Non-pigmented ciliary epithelial cell (primary cell): ENCODE data around the gene CYCS.
A peak's percentile ranks its signal among the peaks of the same experiment; 100 is the strongest.
"Not testable (repeated sequence)": the region's sequence is repeated elsewhere in the genome, so short reads cannot be mapped to it uniquely, and the experiment has no call there.

Experiments
- DNase-seq: peaks from one replicate; pipeline ENCODE4 v3.0.0-alpha.2; 2010; ENCODE audit warnings: low read depth

The CYCS gene

DNA sequence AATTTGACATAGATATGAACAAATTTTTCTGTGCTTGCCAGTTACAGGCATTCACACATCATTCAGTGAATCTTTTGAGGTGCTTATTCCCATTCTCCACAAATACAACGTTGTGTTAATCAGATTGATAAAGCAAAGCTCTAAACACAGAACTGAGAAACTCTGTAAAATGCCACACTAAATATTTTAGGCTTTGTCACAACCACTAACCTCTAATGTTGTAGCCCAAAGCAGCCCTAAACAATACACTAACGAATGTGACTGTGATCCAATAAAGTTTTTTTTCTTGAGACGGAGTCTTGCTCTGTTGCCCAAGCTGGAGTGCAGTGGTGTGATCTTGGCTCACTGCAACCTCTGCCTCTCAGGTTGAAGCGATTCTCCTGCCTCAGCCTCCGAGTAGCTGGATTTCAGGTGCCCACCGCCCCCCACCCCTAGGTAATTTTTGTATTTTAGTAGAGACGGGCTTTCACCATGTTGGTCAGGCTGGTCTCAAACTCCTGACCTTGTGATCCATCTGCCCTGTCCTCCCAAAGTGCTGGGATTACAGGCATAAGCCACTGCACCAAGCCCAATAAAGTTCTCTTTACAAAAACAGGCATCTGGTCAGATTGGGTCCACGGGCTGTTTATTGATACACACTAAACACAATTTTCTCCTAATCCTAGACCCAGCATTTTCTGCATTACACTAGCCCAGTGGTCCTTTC lies 6.9 kb downstream of the CYCS start:
- DNase-seq: no peak

- DNase-seq: no peak
Observed at GRCh38 chr7:25117226-25118047, 7.6 kb downstream of the CYCS start.

DNA sequence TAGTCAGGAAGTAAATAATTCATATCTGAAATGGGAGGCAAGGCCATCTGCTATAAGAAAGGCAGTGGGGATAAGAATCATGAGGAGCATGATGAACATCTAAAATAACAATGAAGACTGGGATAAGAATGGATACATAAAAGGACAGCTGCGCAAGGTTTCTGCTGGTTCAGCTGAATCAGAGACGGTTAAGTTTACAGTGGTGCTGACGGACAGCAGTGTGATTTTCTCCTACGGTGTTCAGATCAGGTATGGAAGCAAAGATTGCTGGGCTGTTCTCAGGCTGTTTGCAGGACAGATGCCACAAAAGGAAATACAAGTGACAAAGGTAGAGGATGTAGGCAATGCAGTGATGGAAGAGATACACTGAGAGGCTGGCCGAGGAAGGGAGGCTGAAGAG lies 8.4 kb downstream of the CYCS start:
- DNase-seq: no peak

DNA sequence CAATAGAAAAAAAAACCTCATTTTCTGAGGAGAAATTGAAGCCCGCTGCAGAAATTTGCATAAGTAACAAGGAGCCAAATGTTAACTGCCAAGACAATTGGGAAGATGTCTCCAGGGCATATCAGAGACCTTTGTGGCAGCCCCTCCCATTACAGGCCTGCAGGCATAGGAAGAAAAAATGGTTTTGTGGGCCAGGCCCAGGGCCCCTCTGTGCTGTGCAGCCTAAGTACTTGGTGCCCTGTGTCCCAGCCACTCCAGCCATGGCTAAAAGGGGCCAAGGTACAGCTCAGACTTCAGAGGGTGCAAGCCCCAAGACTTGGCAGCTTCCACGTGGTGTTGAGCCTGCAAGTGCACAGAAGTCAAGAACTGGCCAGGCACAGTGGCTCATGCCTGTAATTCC lies 14.5 kb downstream of the CYCS start:
- not testable (repeated sequence) for DNase-seq

DNA sequence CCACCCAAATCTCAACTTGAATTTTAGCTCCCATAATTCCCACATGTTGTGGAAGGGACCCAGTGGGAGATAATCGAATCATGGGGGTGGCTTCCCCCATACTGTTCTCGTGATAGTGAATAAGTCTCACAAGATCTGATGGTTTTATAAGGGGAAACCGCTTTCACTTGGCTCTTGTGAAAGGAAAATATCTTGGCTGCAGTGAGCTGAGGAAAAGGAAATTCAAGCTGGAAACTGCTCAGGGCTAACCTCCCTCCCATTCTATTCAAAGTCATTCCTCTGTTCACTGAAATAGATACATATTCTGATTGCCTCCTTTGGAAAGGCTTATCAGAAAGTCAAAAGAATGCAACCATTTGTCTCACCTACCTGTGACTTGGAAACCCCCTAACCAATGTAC lies 15.8 kb downstream of the CYCS start:
- DNase-seq: no peak

GRCh38 chr7:25105911-25106310 lies 19.1 kb downstream of the CYCS start:
- DNase-seq: no peak

DNA sequence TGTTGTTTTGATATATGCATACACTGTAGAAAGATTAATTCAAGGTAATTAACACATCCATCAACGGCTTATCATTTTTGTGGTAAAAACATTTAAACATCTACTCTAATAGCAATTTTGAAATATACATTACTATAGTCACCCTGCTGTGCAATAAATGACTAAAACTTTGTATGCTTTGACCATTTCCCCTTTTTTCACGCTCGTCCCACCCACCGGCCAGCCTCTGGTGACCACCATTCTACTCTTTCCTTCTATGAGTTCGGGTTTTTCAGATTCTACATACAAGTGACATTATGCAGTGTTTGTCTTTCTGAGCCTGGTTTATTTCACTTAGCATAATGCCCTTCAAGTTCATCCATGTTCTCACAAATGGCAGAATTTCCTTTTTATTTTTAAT lies 21.3 kb downstream of the CYCS start:
- no peak for DNase-seq

DNA sequence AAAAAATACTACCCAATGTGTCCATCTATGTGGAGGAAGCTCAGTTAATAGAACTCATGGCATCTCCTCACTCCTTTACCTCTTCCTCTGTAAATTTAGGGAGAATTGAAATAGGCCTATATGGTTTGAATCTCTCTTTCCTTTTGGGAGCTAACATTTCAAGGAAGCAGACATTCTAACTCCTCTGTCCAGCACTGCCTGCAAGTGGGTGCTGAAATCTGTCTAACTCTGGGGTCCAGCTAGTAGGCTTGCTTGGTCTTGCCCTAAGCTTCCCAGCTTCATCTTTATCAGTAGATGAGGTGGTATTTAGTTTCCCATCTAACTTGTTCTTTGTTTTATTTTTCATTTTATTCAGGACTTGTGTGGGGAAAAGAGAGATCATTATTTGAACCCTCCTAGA lies 23.2 kb downstream of the CYCS start:
- no peak for DNase-seq

DNA sequence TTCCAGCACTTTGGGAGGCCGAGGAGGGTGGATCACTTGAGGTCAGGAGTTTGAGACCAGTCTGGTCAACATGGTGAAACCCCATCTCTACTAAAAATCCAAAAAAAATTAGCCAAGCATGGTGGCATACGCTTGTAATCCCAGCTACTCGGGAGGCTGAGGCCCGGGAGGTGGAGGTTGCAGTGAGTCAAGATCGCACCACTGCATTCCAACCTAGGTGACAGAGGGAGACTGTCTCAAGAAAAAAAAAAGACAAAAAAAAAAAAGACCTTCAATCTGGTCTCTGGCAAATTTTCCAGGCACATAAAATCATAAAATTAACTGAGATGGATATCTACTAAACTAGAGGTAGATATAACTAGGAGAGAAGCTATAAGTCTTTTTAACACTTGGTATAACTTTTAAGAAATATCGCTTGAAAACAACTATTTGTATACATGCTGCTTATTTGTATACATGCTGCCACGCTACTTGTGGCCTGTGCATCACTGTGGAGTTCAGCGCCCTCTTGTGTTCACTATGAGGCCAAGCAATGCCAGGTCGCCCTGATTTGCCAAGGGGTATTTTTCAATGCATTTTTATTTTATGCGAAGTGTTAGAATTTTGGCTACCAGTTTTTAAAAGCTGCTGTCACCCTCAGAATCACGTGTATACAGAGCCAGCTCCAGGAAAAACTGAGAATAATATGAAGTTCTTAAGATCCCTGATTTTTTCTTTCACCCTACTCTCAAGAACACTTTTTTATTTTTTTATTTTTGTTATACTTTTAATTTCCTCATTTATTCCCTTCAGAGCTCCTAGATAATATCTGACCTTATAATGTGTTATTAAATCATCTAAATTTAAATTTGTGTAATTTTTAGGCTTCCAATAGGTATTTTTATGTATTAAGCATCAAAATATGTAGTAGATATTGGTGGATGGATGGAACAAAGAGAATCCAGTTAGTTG lies 26.7 kb downstream of the CYCS start:
- DNase-seq: peak; percentile 35

DNA sequence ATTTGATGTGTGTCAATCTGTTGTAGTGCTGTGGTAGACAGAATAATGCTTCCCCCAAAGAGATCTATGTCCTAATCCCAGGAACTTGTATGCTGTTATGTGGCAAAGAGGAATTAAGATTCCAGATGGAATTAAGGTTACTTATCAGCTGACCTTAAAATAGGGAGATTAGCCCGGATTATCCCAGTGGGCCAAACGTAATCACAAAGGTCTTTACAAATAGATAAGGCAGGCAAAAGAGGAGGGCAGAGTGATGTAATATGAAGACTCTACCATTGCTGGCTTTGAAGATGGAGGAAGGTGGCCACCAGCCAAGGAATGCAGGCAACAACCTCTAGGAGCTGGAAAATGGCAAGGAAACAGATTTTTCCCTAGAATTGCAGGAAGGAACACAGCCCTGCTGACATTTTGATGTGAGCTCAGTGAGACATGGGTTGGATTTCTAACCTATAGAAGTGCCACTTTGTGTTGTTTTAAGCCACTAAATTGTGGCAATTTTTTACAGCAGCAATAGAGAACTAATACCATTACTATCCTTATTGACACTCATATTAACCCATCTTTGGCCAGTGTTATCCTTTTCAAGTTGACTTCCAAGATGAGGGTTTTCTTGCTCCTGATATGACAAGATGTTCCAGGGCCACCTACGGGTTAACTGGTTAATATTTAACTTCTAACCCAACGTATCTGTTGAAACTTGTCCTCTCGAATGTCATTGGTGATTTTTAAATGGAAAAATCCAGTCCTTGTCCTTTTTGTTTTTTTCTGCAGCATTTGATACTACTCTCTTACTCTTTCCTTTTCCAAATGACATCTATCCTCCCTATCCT lies 29.3 kb downstream of the CYCS start:
- no peak for DNase-seq

DNA sequence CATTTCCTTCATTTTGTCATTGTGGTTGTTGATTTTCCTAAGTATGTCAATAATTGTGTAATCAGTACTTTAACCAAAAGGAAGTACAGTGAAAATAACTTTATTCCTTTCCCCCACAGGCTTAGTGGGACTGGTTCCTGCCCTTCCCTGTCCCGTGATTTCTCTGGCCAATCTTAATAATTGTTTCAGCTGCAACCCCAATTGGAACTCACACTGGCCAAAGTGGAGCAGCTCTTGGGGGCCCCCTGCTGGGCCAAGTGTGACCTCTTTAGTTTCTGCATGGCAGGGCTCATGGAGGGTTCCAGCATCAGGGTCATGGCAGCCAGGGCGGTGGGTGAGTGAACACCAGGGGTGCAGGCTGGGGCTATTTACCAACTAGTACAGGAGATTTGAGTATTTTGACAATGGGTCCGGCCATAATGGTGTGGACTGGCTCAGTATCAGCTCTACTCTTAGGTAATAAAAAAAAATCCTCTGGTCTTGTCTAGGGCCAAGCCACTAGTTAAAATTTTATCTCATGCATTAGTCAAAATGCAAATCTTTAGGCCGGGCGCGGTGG lies 31.7 kb downstream of the CYCS start:
- peak; percentile 28 for DNase-seq

DNA sequence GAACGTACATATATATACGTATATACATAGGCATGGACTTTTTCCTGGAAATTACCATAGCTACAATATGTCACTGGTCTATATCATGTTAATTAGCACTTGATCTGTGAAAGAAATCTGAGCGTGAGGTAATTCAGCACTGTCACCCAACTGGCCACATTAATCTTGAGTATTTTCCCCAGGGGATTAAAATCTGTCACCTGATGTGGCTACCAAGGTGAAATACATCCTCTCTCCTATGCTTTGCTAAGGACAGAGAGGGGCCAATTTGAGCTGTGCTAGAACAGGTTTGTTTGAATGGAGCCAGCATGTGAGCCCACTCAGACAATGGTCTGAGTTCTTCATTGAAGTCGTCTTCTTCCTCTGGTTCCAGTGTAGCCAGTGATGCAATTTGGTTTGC lies 33.3 kb downstream of the CYCS start:
- DNase-seq: no peak

DNA sequence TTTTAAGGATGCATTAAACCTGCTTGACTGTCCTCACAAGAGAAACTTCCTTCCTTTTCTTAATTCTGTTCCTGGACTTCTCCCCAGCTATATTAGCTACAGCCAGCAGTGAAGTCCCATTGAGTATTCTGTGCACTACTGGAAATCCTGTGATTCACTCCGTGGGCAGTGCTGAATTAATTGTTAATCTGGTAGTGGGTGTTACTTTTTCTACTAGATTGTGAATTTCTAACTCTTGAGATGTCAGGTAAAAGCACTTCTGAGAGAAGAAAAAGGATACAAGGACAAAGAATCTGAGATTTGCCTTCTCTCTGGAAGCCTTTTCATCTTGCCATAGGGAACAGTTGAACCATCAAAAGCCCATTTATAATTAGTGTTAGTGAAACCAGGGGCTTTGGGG lies 33.9 kb downstream of the CYCS start:
- no peak for DNase-seq

DNA sequence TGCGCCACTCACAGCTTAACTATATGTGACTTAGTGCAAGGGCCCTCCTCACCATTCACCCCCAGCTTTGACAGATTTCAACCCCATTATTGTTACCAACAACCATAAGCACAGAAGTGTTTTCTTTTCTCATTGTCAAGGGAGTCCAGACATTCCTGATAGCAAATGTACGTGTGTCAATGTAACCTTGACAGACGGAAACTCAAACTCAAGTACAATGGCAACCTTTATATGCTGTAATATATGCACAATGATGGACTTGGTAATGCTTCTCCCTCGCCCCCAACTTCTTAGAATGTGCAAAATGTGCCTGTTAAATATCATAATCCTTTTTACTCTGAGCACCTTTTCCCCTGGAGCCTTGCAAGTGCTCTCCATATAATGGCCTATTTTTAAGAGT lies 34.7 kb downstream of the CYCS start:
- no peak for DNase-seq

GRCh38 chr7:25087855-25088254 lies 37.2 kb downstream of the CYCS start:
- DNase-seq: no peak

- DNase-seq: no peak
Observed at GRCh38 chr7:25084821-25085220, 40.2 kb downstream of the CYCS start.

GRCh38 chr7:25083201-25083600 lies 41.9 kb downstream of the CYCS start:
- no peak for DNase-seq

GRCh38 chr7:25082041-25082440 lies 43.0 kb downstream of the CYCS start:
- not testable (repeated sequence) for DNase-seq

GRCh38 chr7:25077096-25077495 lies 48.0 kb downstream of the CYCS start:
- no peak for DNase-seq

DNA sequence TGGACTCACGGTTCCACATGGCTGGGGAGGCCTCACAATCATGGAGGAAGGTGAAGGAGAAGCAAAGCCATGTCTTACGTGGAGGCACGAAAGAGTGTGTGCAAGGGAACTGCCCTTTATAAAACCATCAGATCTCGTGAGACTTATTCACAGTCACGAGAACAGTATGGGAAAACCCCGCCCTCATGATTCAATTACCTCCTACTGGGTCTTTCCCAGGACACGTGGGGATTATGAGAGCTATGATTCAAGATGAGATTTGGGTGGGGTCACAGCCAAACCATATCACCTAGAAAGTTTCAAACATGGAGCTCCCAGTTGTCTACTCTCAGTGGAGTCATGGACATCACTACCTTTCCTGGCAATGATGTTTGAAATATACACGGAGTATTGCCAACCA lies 49.6 kb downstream of the CYCS start:
- no peak for DNase-seq

GRCh38 chr7:25073451-25073850 lies 51.6 kb downstream of the CYCS start:
- DNase-seq: peak; percentile 54
